ENCODE results near the gene NUP210L.
"Not testable (repeated sequence)": the region's sequence is repeated elsewhere in the genome, so short reads cannot be mapped to it uniquely, and the experiment has no call there.

The NUP210L gene

GRCh38 chr1:153987621-153988020, 167.3 kb downstream of the NUP210L start:
- no peak for DNase-seq

- peak; percentile 24 for DNase-seq
Observed at GRCh38 chr1:153985941-153986761, 168.7 kb downstream of the NUP210L start, which contains the start of gene RAB13. Gene RAB13, minus strand, starts transcription at chr1:153986339. Its CDS starts 103 bp downstream, at chr1:153986236.

GRCh38 chr1:153985341-153985912, 169.4 kb downstream of the NUP210L start:
- no peak for DNase-seq

- no peak for DNase-seq
Observed at GRCh38 chr1:153984123-153984894, 170.6 kb downstream of the NUP210L start.

GRCh38 chr1:153981735-153982134, 173.1 kb downstream of the NUP210L start:
- not testable (repeated sequence) for DNase-seq

GRCh38 chr1:153979091-153979490, 175.8 kb downstream of the NUP210L start:
- not testable (repeated sequence) for DNase-seq

GRCh38 chr1:153978274-153978909, 176.5 kb downstream of the NUP210L start:
- DNase-seq, result no peak

GRCh38 chr1:153977250-153978240, 177.3 kb downstream of the NUP210L start, which contains the start of gene JTB:
Gene JTB, minus strand, starts transcription at chr1:153977674. Its CDS starts 422 bp downstream, at chr1:153977252.
- DNase-seq, result peak; percentile 17

- DNase-seq, result no peak
Observed at GRCh38 chr1:153976819-153977249, 178.0 kb downstream of the NUP210L start.

- no peak for DNase-seq
Observed at GRCh38 chr1:153973525-153973924, 181.3 kb downstream of the NUP210L start.

- no peak for DNase-seq
Observed at GRCh38 chr1:153973071-153973470, 181.8 kb downstream of the NUP210L start.

GRCh38 chr1:153970346-153970745, 184.5 kb downstream of the NUP210L start:
- DNase-seq, result no peak

GRCh38 chr1:153968972-153969371, 185.9 kb downstream of the NUP210L start:
- no peak for DNase-seq

GRCh38 chr1:153968408-153968807, 186.5 kb downstream of the NUP210L start:
- no peak for DNase-seq

- no peak for DNase-seq
Observed at GRCh38 chr1:153968000-153968363, 186.9 kb downstream of the NUP210L start.

- DNase-seq, result peak; percentile 97
Observed at GRCh38 chr1:153967107-153967999, 187.5 kb downstream of the NUP210L start, which contains the start of gene CREB3L4. Gene CREB3L4, plus strand, starts transcription at chr1:153967902. Its CDS starts 624 bp downstream, at chr1:153968526.

GRCh38 chr1:153963850-153964331, 191.0 kb downstream of the NUP210L start:
- DNase-seq, result no peak

- DNase-seq, result peak; percentile 86
Observed at GRCh38 chr1:153963030-153963849, 191.6 kb downstream of the NUP210L start, which contains the start of gene SLC39A1. Gene SLC39A1, minus strand, starts transcription at chr1:153963537. Its CDS starts 822 bp downstream, at chr1:153962715.
